OCI-LY7 (cell line): Measurements from ENCODE around the gene PLCE1. TPM values are rescaled to one million over a fixed set of nuclear protein-coding genes. Genes with fewer than 3 reads are reported as not detected.

Experiments
- BruUV-seq: library from RNA; stranded (reverse); fragments of 400-500 nt; replicated peaks from 2 replicates; lab custom pipeline; 2021; lab: Mats Ljungman, UMichigan
- CTCF ChIA-PET: fragments of 300-600 bp; sonication (Branson Sonifier 250); formaldehyde crosslinking; loops from one replicate; lab custom pipeline; 2022; ENCODE audit warnings: antibody characterized with exemption; ENCODE audit not compliant: unreplicated experiment; lab: Charles Lee
- POLR2A ChIA-PET: fragments of 300-600 bp; sonication (Branson Sonifier 250); formaldehyde crosslinking; loops from one replicate; lab custom pipeline; 2022; ENCODE audit warnings: antibody characterized with exemption; lab: Charles Lee
- DNase-seq: peaks from one replicate; pipeline ENCODE4 v3.0.0-alpha.2; 2015; ENCODE audit warnings: low spot score
- H2AFZ ChIP-seq: fragments of 200-600 bp; sonication (generic), shearing (Covaris generic); 2 replicates; pipeline ENCODE4 v1.6.1; 2014; ENCODE audit warnings: mild to moderate bottlenecking, antibody characterized with exemption, low read length, moderate library complexity
- H3K27ac ChIP-seq: fragments of 200-600 bp; sonication (generic); 2 replicates; pipeline ENCODE4 v1.5.1; 2014; ENCODE audit warnings: mixed run types, low read depth, mild to moderate bottlenecking, moderate library complexity, low read length, inconsistent platforms; ENCODE audit not compliant: poor library complexity, severe bottlenecking
- H3K36me3 ChIP-seq: fragments of 200-600 bp; sonication (generic); 2 replicates; pipeline ENCODE4 v1.6.1; 2014; ENCODE audit warnings: mild to moderate bottlenecking, antibody characterized with exemption, low read length, moderate library complexity, mixed read lengths; ENCODE audit not compliant: insufficient read depth
- H3K4me1 ChIP-seq: fragments of 200-600 bp; sonication (generic); 2 replicates; pipeline ENCODE4 v1.5.1; 2014; ENCODE audit warnings: mild to moderate bottlenecking, low read length; ENCODE audit not compliant: insufficient read depth, poor library complexity, severe bottlenecking
- H3K4me2 ChIP-seq: fragments of 200-600 bp; sonication (generic); 2 replicates; pipeline ENCODE4 v1.6.1; 2014; ENCODE audit warnings: mild to moderate bottlenecking, low read length
- H3K4me3 ChIP-seq: fragments of 200-600 bp; sonication (generic); 2 replicates; pipeline ENCODE4 v1.5.1; 2014; ENCODE audit warnings: mild to moderate bottlenecking, low read depth, low read length; ENCODE audit not compliant: poor library complexity, severe bottlenecking
- H3K79me2 ChIP-seq: fragments of 200-600 bp; sonication (generic); 2 replicates; pipeline ENCODE4 v1.6.1; 2016; ENCODE audit warnings: low read depth, mild to moderate bottlenecking, low read length, moderate library complexity, mixed read lengths; ENCODE audit not compliant: insufficient read depth
- H3K9me2 ChIP-seq: fragments of 200-600 bp; sonication (generic); 2 replicates; pipeline ENCODE4 v1.6.1; 2016; ENCODE audit warnings: mild to moderate bottlenecking, low read length, mixed read lengths; ENCODE audit not compliant: insufficient read depth
- H3K9me3 ChIP-seq: fragments of 200-600 bp; sonication (generic); 2 replicates; pipeline ENCODE4 v1.6.1; 2014; ENCODE audit warnings: mild to moderate bottlenecking, mixed run types, low read length, mixed read lengths
- H4K20me1 ChIP-seq: fragments of 200-600 bp; sonication (generic); 2 replicates; pipeline ENCODE4 v1.6.1; 2014; ENCODE audit warnings: mild to moderate bottlenecking, antibody characterized with exemption, low read length, moderate library complexity, mixed read lengths; ENCODE audit not compliant: insufficient read depth
- CTCF ChIP-seq: fragments of 200-600 bp; sonication (generic); conservative IDR thresholded peaks from 2 replicates; pipeline ENCODE4 v1.5.1; 2014; ENCODE audit warnings: mild to moderate bottlenecking, antibody characterized with exemption, low read length, moderate library complexity, mixed read lengths
- EZH2phosphoT487 ChIP-seq: fragments of 200-600 bp; sonication (generic); IDR thresholded peaks from 2 replicates; pipeline ENCODE4 v1.6.1; 2018; ENCODE audit warnings: low read depth, borderline replicate concordance, mild to moderate bottlenecking, mixed run types, antibody characterized with exemption, low read length, moderate library complexity, mixed read lengths
- intact Hi-C: fragments of 100-400 bp; cut with micrococcal nuclease; formaldehyde crosslinking; loops from one replicate; pipeline ENCODE4 v1.10.0; 2022; ENCODE audit not compliant: unreplicated experiment
- total RNA-seq, 2 experiments: library from RNA; depleted of rRNA in 1 of 2; stranded (reverse); fragments of >200 nt in 1 of 2; shearing (Covaris generic) in 1 of 2; gene quantifications; 2 replicates each; pipeline ENCODE4 v1.2.3, GENCODE V29; 2014 to 2022

PLCE1 gene
- total RNA-seq, 2 experiments from 2014 or later, result 0.06 TPM; not detected in 1

- ChIA-PET CTCF (no interaction called here), POLR2A (interaction anchor here (0.7 to 1.0 kb wide), 3 partner anchors 12 to 823 kb away, joined by 3 read pairs; no protein-coding TSS in a partner anchor)
- TF ChIP-seq CTCF, result no peak
- TF ChIP-seq EZH2phosphoT487, result no peak
- no TSS peak for BruUV-seq
- Histone ChIP-seq H3K9me2 (no peaks in the 10 kb centered on the region), H3K4me3 (no peak overlapping the region), H3K36me3 (no peaks in the 10 kb centered on the region), H4K20me1 (no peaks in the 10 kb centered on the region), H3K4me2 (no peak overlapping the region), H3K9me3 (no peaks in the 10 kb centered on the region), H2AFZ (no peak overlapping the region), H3K79me2 (no peaks in the 10 kb centered on the region), H3K27ac (no peak overlapping the region), H3K4me1 (no peaks in the 10 kb centered on the region)
- intact Hi-C loops, result no loop called here
- DNase-seq, result no peak
Observed at GRCh38 chr10:94018107-94018506, 24.4 kb downstream of the PLCE1 start.

DNA sequence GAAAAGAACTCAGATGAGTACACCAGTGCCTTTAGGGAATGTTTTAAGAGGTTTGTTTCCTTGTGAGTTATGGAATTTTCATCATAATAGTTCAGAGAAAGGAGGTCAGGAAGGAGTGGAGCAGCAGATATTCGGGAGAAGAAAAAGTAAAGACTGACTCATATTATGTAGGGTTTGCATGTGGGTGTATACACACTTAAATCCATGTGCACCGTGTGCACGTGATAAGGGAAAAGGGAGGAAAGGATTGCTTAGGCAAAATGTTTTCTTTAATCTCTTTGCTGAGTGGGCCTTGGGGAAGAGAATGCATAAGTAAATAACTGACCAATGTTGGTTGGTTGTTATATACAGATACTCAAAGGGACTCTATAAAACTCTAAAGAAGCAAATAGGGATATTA lies 30.2 kb downstream of the PLCE1 start:
- ChIA-PET POLR2A (interaction anchor here (0.6 kb wide), 1 partner anchor 385 kb away, joined by 5 read pairs; no protein-coding TSS in a partner anchor), CTCF (no interaction called here)
- no peak overlapping the region for H3K27ac ChIP-seq
- no peak for DNase-seq
- BruUV-seq, result no TSS peak
- H3K9me3 ChIP-seq, result no peaks in the 10 kb centered on the region
- intact Hi-C loops, result no loop called here
- H2AFZ ChIP-seq, result no peak overlapping the region
- no peaks in the 10 kb centered on the region for H3K79me2 ChIP-seq
- no peak overlapping the region for H3K4me3 ChIP-seq
- no peaks in the 10 kb centered on the region for H3K9me2 ChIP-seq
- H3K4me2 ChIP-seq, result no peak overlapping the region
- no peaks in the 10 kb centered on the region for H3K4me1 ChIP-seq
- H4K20me1 ChIP-seq, result no peaks in the 10 kb centered on the region
- TF ChIP-seq CTCF, result no peak
- TF ChIP-seq EZH2phosphoT487, result no peak
- H3K36me3 ChIP-seq, result no peaks in the 10 kb centered on the region

- H3K27ac ChIP-seq, result no peak overlapping the region
- no peak overlapping the region for H3K4me3 ChIP-seq
- no peak overlapping the region for H2AFZ ChIP-seq
- TF ChIP-seq EZH2phosphoT487, result no peak
- no peak for TF ChIP-seq CTCF
- H3K36me3 ChIP-seq, result no peaks in the 10 kb centered on the region
- CTCF ChIA-PET, result no interaction called here
- BruUV-seq, result no TSS peak
- intact Hi-C loops, result no loop called here
- H3K4me2 ChIP-seq, result no peak overlapping the region
- no peaks in the 10 kb centered on the region for H4K20me1 ChIP-seq
- H3K79me2 ChIP-seq, result no peaks in the 10 kb centered on the region
- no peaks in the 10 kb centered on the region for H3K9me2 ChIP-seq
- POLR2A ChIA-PET, result no interaction called here
- no peaks in the 10 kb centered on the region for H3K9me3 ChIP-seq
- no peaks in the 10 kb centered on the region for H3K4me1 ChIP-seq
- no peak for DNase-seq
Observed at GRCh38 chr10:94024407-94024806, 30.7 kb downstream of the PLCE1 start.
